Gastrocnemius medialis (tissue), 4 donors: ENCODE measurements around the gene C20orf96.

Source experiments
- POLR2A ChIP-seq, 2 donors: fragments of 450-650 bp; IDR thresholded peaks; one replicate each; pipeline ENCODE4 v1.6.1; 2017; ENCODE audit warnings: antibody characterized with exemption in 2 of 2, mild to moderate bottlenecking in 2 of 2, moderate library complexity in 2 of 2
- TF ChIP-seq, protein P1 (sequence below), 5 experiments: fragments of 450-650 bp in 3 of 5; fragments of 200-600 bp in 2 of 5; sonication (generic) in 2 of 5; IDR thresholded peaks in 4 of 5; conservative IDR thresholded peaks in 1 of 5; 1 replicate in 4 of 5; 2 replicates in 1 of 5; pipeline ENCODE4 v1.5.1; 2016 to 2019; ENCODE audit warnings: antibody characterized with exemption in 5 of 5, mild to moderate bottlenecking in 3 of 5, moderate library complexity in 3 of 5

DNA sequence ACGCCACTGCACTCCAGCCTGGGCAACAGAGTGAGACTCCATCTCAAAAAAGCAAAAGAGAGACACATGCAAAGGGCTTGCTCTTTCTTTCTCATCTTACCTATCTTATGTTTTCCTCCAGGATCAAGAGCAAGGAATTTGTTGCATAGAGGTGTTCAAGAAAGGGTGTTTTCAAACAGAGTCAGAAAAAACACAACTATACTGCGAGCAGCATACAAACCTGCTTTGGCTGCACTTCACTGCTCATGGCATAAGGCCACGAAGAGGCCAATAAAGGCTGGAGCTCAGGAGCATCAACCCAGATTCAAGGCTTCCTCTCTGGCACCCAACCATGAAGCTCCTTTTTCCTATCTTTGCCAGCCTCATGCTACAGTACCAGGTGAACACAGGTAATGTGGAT, 63.6 kb downstream of the C20orf96 start, which contains the start of gene DEFB129:
- TF ChIP-seq, protein P1, sequence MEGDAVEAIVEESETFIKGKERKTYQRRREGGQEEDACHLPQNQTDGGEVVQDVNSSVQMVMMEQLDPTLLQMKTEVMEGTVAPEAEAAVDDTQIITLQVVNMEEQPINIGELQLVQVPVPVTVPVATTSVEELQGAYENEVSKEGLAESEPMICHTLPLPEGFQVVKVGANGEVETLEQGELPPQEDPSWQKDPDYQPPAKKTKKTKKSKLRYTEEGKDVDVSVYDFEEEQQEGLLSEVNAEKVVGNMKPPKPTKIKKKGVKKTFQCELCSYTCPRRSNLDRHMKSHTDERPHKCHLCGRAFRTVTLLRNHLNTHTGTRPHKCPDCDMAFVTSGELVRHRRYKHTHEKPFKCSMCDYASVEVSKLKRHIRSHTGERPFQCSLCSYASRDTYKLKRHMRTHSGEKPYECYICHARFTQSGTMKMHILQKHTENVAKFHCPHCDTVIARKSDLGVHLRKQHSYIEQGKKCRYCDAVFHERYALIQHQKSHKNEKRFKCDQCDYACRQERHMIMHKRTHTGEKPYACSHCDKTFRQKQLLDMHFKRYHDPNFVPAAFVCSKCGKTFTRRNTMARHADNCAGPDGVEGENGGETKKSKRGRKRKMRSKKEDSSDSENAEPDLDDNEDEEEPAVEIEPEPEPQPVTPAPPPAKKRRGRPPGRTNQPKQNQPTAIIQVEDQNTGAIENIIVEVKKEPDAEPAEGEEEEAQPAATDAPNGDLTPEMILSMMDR (IDR thresholded peaks at IDR 0.05 in 4 of 5, conservative IDR thresholded peaks at IDR 0.05 in 1 of 5), result no peak
- no peak for TF ChIP-seq POLR2A (IDR thresholded peaks at IDR 0.05)
